ENCODE results near the gene CRACDL. TPM values are rescaled to one million over a fixed set of nuclear protein-coding genes. Genes with fewer than 3 reads are reported as not detected.

The CRACDL gene
- total RNA-seq, 2 experiments from 2014 or later, result 0.36 to 1.5 TPM

DNA sequence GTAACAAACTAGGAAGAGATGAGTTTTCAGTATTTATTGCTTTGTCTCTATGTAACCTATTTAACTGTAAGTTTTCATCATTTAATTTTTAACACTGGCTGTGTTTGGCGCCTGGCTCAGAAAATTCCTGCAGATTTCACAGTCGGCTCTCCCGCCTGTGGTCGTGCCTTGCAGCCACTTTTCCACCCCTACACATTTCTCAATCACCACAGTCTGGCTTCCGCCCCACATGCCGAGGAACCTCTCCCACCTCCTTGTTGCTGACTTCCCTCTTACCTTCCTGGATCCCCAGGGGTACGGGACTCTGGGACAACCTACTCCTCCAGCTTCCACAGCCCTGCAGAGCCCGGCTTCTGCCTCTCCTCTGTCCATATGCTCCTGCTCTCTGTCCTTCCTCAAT is 163.5 kb downstream of the CRACDL start:
- Histone ChIP-seq H3K4me3 (ENCODE audit: low read length) (peak overlapping the region; percentile 60), H3K27ac (ENCODE audit: low read depth in 1 of 2, low read length in 2 of 2) (peak overlapping the region; percentile 86 to 90), H3K9me3 (ENCODE audit: control insufficient read depth in 1 of 2, insufficient read depth in 1 of 2, low read length in 2 of 2) (no peaks in the 10 kb centered on the region), H3K4me1 (ENCODE audit: insufficient read depth, low read length) (peaks cover 80% of the 10 kb centered on the region), H3K27me3 (ENCODE audit: control insufficient read depth in 1 of 2, insufficient read depth in 2 of 2, low read length in 2 of 2) (no peaks in the 10 kb centered on the region), H3K36me3 (ENCODE audit: insufficient read depth, low read length) (no peaks in the 10 kb centered on the region)
- Mint-ChIP-seq H3K27ac (peak overlapping the region; percentile 96), H3K36me3 (ENCODE audit: low read depth) (peaks cover 12% of the 10 kb centered on the region), H3K4me1 (ENCODE audit: low read depth) (peaks cover 85% of the 10 kb centered on the region), H3K27me3 (no peaks in the 10 kb centered on the region), H3K4me3 (peak overlapping the region; percentile 94), H3K9me3 (no peaks in the 10 kb centered on the region)
- ATAC-seq (ENCODE audit: poor library complexity), result no peak
- DNase-seq, result peak in 2 of 14 experiments; percentile 17 to 22
- TF ChIP-seq, protein P1, sequence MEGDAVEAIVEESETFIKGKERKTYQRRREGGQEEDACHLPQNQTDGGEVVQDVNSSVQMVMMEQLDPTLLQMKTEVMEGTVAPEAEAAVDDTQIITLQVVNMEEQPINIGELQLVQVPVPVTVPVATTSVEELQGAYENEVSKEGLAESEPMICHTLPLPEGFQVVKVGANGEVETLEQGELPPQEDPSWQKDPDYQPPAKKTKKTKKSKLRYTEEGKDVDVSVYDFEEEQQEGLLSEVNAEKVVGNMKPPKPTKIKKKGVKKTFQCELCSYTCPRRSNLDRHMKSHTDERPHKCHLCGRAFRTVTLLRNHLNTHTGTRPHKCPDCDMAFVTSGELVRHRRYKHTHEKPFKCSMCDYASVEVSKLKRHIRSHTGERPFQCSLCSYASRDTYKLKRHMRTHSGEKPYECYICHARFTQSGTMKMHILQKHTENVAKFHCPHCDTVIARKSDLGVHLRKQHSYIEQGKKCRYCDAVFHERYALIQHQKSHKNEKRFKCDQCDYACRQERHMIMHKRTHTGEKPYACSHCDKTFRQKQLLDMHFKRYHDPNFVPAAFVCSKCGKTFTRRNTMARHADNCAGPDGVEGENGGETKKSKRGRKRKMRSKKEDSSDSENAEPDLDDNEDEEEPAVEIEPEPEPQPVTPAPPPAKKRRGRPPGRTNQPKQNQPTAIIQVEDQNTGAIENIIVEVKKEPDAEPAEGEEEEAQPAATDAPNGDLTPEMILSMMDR (IDR thresholded peaks at IDR 0.05), result no peak
- CTCF ChIA-PET, result interaction anchor here (1.5 to 3.7 kb wide), 4 partner anchors 11 to 138 kb away, joined by 4 to 43 read pairs (median 16); partner anchors contain the start of gene MGAT4A
- POLR2A ChIA-PET, result interaction anchor here (1.4 to 11.2 kb wide), 9 partner anchors 15 to 124 kb away, joined by 3 to 414 read pairs (median 30); partner anchors contain the start of gene MGAT4A
- intact Hi-C loops (cut with DNase I, micrococcal nuclease), result loop anchor here (2.0 to 5.0 kb wide), 2 partner anchors 50 kb away; no protein-coding TSS in a partner anchor

- peaks cover 86% of the 10 kb centered on the region for H3K4me1 ChIP-seq (ENCODE audit: insufficient read depth, low read length)
- TF ChIP-seq, protein P1 (IDR thresholded peaks at IDR 0.05), result no peak
- peak; percentile 70 for ATAC-seq (ENCODE audit: poor library complexity)
- Mint-ChIP-seq H3K4me3 (peak overlapping the region; percentile 94), H3K36me3 (ENCODE audit: low read depth) (peaks cover 12% of the 10 kb centered on the region), H3K9me3 (no peaks in the 10 kb centered on the region), H3K27ac (peak overlapping the region; percentile 96), H3K4me1 (ENCODE audit: low read depth) (peaks cover 84% of the 10 kb centered on the region), H3K27me3 (no peaks in the 10 kb centered on the region)
- intact Hi-C loops (cut with DNase I, micrococcal nuclease), result loop anchor here (1.0 to 5.0 kb wide), 9 partner anchors 11 to 123 kb away; partner anchors contain the start of gene MGAT4A (in 1 of the 2)
- H3K27ac ChIP-seq (ENCODE audit: low read depth in 1 of 2, low read length in 2 of 2), result peak overlapping the region; percentile 86 to 90
- no peaks in the 10 kb centered on the region for H3K9me3 ChIP-seq (ENCODE audit: control insufficient read depth in 1 of 2, insufficient read depth in 1 of 2, low read length in 2 of 2)
- no peaks in the 10 kb centered on the region for H3K36me3 ChIP-seq (ENCODE audit: insufficient read depth, low read length)
- ChIA-PET POLR2A (interaction anchor here (0.6 to 11.2 kb wide), 43 partner anchors 10 to 564 kb away, joined by 3 to 414 read pairs (median 6); partner anchors contain the start of genes C2orf15, MGAT4A, MITD1 and TXNDC9), CTCF (interaction anchor here (0.6 to 3.7 kb wide), 20 partner anchors 9 to 137 kb away, joined by 3 to 43 read pairs (median 4); partner anchors contain the start of gene MGAT4A)
- H3K27me3 ChIP-seq (ENCODE audit: control insufficient read depth in 1 of 2, insufficient read depth in 2 of 2, low read length in 2 of 2), result no peaks in the 10 kb centered on the region
- peak; percentile 45 to 92 (median 64) for DNase-seq
- H3K4me3 ChIP-seq (ENCODE audit: low read length), result peak overlapping the region; percentile 60
Measured at GRCh38 chr2:98771721-98772524, 164.1 kb downstream of the CRACDL start.

DNA sequence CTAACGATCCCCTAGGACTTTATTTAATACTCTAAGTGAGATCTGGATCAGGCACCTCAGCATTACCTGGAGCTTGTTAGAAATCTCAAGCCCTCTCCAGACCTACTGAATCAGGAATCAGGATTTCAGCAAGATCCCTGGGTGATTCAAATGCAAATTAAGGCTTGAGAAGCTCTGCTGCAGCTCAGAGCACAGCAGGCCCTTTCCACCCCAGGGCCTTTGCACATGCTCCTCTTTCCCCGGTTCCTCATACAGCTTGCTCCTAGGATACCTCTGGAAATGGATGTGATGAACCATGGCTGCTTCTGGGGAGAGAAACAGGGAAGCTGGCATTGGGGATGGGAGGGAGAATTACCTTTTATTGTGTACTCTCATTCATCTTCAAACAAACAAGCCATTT is 164.8 kb downstream of the CRACDL start:
- CTCF ChIA-PET, result interaction anchor here (0.6 to 3.7 kb wide), 23 partner anchors 10 to 137 kb away, joined by 3 to 43 read pairs (median 4); partner anchors contain the start of gene MGAT4A
- Mint-ChIP-seq H3K27ac (peak overlapping the region; percentile 96), H3K4me3 (peak overlapping the region; percentile 94), H3K9me3 (no peaks in the 10 kb centered on the region), H3K36me3 (ENCODE audit: low read depth) (peaks cover 12% of the 10 kb centered on the region), H3K4me1 (ENCODE audit: low read depth) (peaks cover 88% of the 10 kb centered on the region), H3K27me3 (no peaks in the 10 kb centered on the region)
- no peaks in the 10 kb centered on the region for H3K36me3 ChIP-seq (ENCODE audit: insufficient read depth, low read length)
- H3K4me1 ChIP-seq (ENCODE audit: insufficient read depth, low read length), result peaks cover 93% of the 10 kb centered on the region
- intact Hi-C loops (cut with DNase I, micrococcal nuclease), result loop anchor here (1.0 to 5.0 kb wide), 8 partner anchors 10 to 122 kb away; partner anchors contain the start of gene MGAT4A (in 1 of the 2)
- POLR2A ChIA-PET, result interaction anchor here (0.6 to 11.2 kb wide), 41 partner anchors 10 to 565 kb away, joined by 3 to 414 read pairs (median 6); partner anchors contain the start of genes C2orf15, MGAT4A, MITD1 and TXNDC9
- DNase-seq, result peak in 1 of 14 experiments; percentile 34
- no peaks in the 10 kb centered on the region for H3K27me3 ChIP-seq (ENCODE audit: control insufficient read depth in 1 of 2, insufficient read depth in 2 of 2, low read length in 2 of 2)
- ATAC-seq (ENCODE audit: poor library complexity), result no peak
- TF ChIP-seq, protein P1 (IDR thresholded peaks at IDR 0.05), result no peak
- H3K27ac ChIP-seq (ENCODE audit: low read depth in 1 of 2, low read length in 2 of 2), result peak overlapping the region; percentile 86 to 90
- H3K4me3 ChIP-seq (ENCODE audit: low read length), result peak overlapping the region; percentile 60
- no peaks in the 10 kb centered on the region for H3K9me3 ChIP-seq (ENCODE audit: control insufficient read depth in 1 of 2, insufficient read depth in 1 of 2, low read length in 2 of 2)

All from CD4-positive, alpha-beta T cell (primary cell).